ENCODE data around the gene USF2.

USF2 gene

GRCh38 chr19:35249146-35249847, 19.5 kb upstream of the USF2 start (continued):
- TF ChIP-seq ZNF664 (tag by site-specific recombination; IDR thresholded peaks at IDR 0.05): no peak
- TF ChIP-seq ZNF335 (tag by site-specific recombination; conservative IDR thresholded peaks at IDR 0.05): peak; percentile 53
- TF ChIP-seq ZNF600 (tag by site-specific recombination; IDR thresholded peaks at IDR 0.05): peak; percentile 71
- TF ChIP-seq KLF9 (tag by site-specific recombination; IDR thresholded peaks at IDR 0.05; ENCODE audit: low read depth): peak; percentile 63; the same call in 1 of the 2 replicates
- TF ChIP-seq, protein P1, sequence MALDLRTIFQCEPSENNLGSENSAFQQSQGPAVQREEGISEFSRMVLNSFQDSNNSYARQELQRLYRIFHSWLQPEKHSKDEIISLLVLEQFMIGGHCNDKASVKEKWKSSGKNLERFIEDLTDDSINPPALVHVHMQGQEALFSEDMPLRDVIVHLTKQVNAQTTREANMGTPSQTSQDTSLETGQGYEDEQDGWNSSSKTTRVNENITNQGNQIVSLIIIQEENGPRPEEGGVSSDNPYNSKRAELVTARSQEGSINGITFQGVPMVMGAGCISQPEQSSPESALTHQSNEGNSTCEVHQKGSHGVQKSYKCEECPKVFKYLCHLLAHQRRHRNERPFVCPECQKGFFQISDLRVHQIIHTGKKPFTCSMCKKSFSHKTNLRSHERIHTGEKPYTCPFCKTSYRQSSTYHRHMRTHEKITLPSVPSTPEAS (tag by site-specific recombination; IDR thresholded peaks at IDR 0.05): peak; percentile 58; the same call in 1 of the 2 replicates
- no peak for TF ChIP-seq ZNF302 (tag by site-specific recombination; IDR thresholded peaks at IDR 0.05; ENCODE audit: low read depth)
- TF ChIP-seq MZF1 (tag by site-specific recombination; IDR thresholded peaks at IDR 0.05; ENCODE audit: borderline replicate concordance): no peak; the same call in 1 of the 2 replicates
- TF ChIP-seq ZNF792 (tag by site-specific recombination; IDR thresholded peaks at IDR 0.05): peak; percentile 83; the same call in 1 of the 2 replicates
- TF ChIP-seq EGR2 (tag by site-specific recombination; IDR thresholded peaks at IDR 0.05; ENCODE audit: low read depth): peak; percentile 91
- TF ChIP-seq ZNF549 (tag by site-specific recombination; IDR thresholded peaks at IDR 0.05): no peak
- no peak; the same call in none of the 2 replicates for TF ChIP-seq ZFP37 (tag by site-specific recombination; IDR thresholded peaks at IDR 0.05)
- TF ChIP-seq, protein P2, sequence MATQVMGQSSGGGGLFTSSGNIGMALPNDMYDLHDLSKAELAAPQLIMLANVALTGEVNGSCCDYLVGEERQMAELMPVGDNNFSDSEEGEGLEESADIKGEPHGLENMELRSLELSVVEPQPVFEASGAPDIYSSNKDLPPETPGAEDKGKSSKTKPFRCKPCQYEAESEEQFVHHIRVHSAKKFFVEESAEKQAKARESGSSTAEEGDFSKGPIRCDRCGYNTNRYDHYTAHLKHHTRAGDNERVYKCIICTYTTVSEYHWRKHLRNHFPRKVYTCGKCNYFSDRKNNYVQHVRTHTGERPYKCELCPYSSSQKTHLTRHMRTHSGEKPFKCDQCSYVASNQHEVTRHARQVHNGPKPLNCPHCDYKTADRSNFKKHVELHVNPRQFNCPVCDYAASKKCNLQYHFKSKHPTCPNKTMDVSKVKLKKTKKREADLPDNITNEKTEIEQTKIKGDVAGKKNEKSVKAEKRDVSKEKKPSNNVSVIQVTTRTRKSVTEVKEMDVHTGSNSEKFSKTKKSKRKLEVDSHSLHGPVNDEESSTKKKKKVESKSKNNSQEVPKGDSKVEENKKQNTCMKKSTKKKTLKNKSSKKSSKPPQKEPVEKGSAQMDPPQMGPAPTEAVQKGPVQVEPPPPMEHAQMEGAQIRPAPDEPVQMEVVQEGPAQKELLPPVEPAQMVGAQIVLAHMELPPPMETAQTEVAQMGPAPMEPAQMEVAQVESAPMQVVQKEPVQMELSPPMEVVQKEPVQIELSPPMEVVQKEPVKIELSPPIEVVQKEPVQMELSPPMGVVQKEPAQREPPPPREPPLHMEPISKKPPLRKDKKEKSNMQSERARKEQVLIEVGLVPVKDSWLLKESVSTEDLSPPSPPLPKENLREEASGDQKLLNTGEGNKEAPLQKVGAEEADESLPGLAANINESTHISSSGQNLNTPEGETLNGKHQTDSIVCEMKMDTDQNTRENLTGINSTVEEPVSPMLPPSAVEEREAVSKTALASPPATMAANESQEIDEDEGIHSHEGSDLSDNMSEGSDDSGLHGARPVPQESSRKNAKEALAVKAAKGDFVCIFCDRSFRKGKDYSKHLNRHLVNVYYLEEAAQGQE (tag by site-specific recombination; IDR thresholded peaks at IDR 0.05): peak; percentile 43; the same call in 1 of the 2 replicates
- TF ChIP-seq ZNF596 (tag by site-specific recombination; IDR thresholded peaks at IDR 0.05): 0 out of 2 replicates have a peak, but pooled peaks have one; percentile 53
- TF ChIP-seq, protein P3, sequence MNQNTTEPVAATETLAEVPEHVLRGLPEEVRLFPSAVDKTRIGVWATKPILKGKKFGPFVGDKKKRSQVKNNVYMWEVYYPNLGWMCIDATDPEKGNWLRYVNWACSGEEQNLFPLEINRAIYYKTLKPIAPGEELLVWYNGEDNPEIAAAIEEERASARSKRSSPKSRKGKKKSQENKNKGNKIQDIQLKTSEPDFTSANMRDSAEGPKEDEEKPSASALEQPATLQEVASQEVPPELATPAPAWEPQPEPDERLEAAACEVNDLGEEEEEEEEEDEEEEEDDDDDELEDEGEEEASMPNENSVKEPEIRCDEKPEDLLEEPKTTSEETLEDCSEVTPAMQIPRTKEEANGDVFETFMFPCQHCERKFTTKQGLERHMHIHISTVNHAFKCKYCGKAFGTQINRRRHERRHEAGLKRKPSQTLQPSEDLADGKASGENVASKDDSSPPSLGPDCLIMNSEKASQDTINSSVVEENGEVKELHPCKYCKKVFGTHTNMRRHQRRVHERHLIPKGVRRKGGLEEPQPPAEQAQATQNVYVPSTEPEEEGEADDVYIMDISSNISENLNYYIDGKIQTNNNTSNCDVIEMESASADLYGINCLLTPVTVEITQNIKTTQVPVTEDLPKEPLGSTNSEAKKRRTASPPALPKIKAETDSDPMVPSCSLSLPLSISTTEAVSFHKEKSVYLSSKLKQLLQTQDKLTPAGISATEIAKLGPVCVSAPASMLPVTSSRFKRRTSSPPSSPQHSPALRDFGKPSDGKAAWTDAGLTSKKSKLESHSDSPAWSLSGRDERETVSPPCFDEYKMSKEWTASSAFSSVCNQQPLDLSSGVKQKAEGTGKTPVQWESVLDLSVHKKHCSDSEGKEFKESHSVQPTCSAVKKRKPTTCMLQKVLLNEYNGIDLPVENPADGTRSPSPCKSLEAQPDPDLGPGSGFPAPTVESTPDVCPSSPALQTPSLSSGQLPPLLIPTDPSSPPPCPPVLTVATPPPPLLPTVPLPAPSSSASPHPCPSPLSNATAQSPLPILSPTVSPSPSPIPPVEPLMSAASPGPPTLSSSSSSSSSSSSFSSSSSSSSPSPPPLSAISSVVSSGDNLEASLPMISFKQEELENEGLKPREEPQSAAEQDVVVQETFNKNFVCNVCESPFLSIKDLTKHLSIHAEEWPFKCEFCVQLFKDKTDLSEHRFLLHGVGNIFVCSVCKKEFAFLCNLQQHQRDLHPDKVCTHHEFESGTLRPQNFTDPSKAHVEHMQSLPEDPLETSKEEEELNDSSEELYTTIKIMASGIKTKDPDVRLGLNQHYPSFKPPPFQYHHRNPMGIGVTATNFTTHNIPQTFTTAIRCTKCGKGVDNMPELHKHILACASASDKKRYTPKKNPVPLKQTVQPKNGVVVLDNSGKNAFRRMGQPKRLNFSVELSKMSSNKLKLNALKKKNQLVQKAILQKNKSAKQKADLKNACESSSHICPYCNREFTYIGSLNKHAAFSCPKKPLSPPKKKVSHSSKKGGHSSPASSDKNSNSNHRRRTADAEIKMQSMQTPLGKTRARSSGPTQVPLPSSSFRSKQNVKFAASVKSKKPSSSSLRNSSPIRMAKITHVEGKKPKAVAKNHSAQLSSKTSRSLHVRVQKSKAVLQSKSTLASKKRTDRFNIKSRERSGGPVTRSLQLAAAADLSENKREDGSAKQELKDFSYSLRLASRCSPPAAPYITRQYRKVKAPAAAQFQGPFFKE (tag by site-specific recombination; IDR thresholded peaks at IDR 0.05; ENCODE audit: borderline replicate concordance): peak; percentile 92; the same call in 1 of the 2 replicates
- TF ChIP-seq, protein P4, sequence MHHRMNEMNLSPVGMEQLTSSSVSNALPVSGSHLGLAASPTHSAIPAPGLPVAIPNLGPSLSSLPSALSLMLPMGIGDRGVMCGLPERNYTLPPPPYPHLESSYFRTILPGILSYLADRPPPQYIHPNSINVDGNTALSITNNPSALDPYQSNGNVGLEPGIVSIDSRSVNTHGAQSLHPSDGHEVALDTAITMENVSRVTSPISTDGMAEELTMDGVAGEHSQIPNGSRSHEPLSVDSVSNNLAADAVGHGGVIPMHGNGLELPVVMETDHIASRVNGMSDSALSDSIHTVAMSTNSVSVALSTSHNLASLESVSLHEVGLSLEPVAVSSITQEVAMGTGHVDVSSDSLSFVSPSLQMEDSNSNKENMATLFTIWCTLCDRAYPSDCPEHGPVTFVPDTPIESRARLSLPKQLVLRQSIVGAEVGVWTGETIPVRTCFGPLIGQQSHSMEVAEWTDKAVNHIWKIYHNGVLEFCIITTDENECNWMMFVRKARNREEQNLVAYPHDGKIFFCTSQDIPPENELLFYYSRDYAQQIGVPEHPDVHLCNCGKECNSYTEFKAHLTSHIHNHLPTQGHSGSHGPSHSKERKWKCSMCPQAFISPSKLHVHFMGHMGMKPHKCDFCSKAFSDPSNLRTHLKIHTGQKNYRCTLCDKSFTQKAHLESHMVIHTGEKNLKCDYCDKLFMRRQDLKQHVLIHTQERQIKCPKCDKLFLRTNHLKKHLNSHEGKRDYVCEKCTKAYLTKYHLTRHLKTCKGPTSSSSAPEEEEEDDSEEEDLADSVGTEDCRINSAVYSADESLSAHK (tag by site-specific recombination; IDR thresholded peaks at IDR 0.05): peak; percentile 92
- TF ChIP-seq ZNF777 (tag by site-specific recombination; IDR thresholded peaks at IDR 0.05; ENCODE audit: borderline replicate concordance): 0 out of 2 replicates have a peak, but pooled peaks have one; percentile 33
- TF ChIP-seq KLF10 (tag by site-specific recombination; IDR thresholded peaks at IDR 0.05): peak; percentile 12; the same call in 1 of the 2 replicates
- TF ChIP-seq KLF1 (tag by site-specific recombination; IDR thresholded peaks at IDR 0.05): peak; percentile 36; the same call in 1 of the 2 replicates
- TF ChIP-seq, protein P5, sequence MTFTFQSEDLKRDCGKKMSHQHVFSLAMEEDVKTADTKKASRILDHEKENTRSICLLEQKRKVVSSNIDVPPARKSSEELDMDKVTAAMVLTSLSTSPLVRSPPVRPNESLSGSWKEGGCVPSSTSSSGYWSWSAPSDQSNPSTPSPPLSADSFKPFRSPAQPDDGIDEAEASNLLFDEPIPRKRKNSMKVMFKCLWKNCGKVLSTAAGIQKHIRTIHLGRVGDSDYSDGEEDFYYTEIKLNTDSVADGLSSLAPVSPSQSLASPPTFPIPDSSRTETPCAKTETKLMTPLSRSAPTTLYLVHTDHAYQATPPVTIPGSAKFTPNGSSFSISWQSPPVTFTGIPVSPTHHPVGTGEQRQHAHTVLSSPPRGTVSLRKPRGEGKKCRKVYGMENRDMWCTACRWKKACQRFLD (tag by site-specific recombination; IDR thresholded peaks at IDR 0.05): no peak
- TF ChIP-seq, protein P6, sequence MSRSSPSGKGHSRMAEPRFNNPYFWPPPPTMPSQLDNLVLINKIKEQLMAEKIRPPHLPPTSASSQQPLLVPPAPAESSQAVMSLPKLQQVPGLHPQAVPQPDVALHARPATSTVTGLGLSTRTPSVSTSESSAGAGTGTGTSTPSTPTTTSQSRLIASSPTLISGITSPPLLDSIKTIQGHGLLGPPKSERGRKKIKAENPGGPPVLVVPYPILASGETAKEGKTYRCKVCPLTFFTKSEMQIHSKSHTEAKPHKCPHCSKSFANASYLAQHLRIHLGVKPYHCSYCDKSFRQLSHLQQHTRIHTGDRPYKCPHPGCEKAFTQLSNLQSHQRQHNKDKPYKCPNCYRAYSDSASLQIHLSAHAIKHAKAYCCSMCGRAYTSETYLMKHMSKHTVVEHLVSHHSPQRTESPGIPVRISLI (tag by site-specific recombination; IDR thresholded peaks at IDR 0.05): no peak
- no peak for TF ChIP-seq ZNF548 (tag by site-specific recombination; IDR thresholded peaks at IDR 0.05)
- TF ChIP-seq ZNF416 (tag by site-specific recombination; IDR thresholded peaks at IDR 0.05): peak; percentile 55; the same call in 1 of the 2 replicates
- no peak for TF ChIP-seq YY1 (tag by site-specific recombination; IDR thresholded peaks at IDR 0.05)

Data from HEK293 (cell line).